ENCODE data around the gene MICAL1. TPM values are rescaled to one million over a fixed set of nuclear protein-coding genes. Genes with fewer than 3 reads are reported as not detected.

The MICAL1 gene
- total RNA-seq, 6 donors from 2014 or later: 61.7 to 268 (median 78.3) TPM

GRCh38 chr6:109478222-109478805 lies 22.7 kb upstream of the MICAL1 start:
- H3K4me1 ChIP-seq: peaks cover 45 to 63% (median 49%) of the 10 kb centered on the region in 4 donors
- no peaks in the 10 kb centered on the region for H3K27me3 ChIP-seq
- ATAC-seq (ENCODE audit: low FRiP score in 2 of 2) (no peak), DNase-seq (no peak)
- H3K27ac ChIP-seq: no peak overlapping the region
- H3K36me3 ChIP-seq: peaks cover 6 to 56% (median 31%) of the 10 kb centered on the region in 4 donors
- no peak overlapping the region for H3K4me3 ChIP-seq
- H3K9me3 ChIP-seq: no peaks in the 10 kb centered on the region
- WGBS, 2 donors: 86 to 95% methylated on average over 9 of the region's 9 CpGs
- TF ChIP-seq EP300 (IDR thresholded peaks at IDR 0.05) (no peak), CTCF (IDR thresholded peaks at IDR 0.05) (no peak), POLR2A (IDR thresholded peaks at IDR 0.05) (no peak), POLR2AphosphoS5 (IDR thresholded peaks at IDR 0.05) (no peak)

- H3K36me3 ChIP-seq: peaks cover 6 to 62% (median 35%) of the 10 kb centered on the region in 4 donors
- H3K4me1 ChIP-seq: peaks cover 45 to 61% (median 49%) of the 10 kb centered on the region in 4 donors
- H3K27ac ChIP-seq: no peak overlapping the region
Observed at GRCh38 chr6:109477725-109478124, 22.2 kb upstream of the MICAL1 start.

GRCh38 chr6:109477184-109477583 lies 21.6 kb upstream of the MICAL1 start:
- Histone ChIP-seq H3K27ac (no peak overlapping the region), H3K4me3 (no peak overlapping the region), H3K4me1 (peaks cover 42 to 58% (median 46%) of the 10 kb centered on the region in 4 donors), H3K36me3 (peaks cover 6 to 68% (median 40%) of the 10 kb centered on the region in 4 donors), H3K9me3 (no peaks in the 10 kb centered on the region), H3K27me3 (no peaks in the 10 kb centered on the region)
- TF ChIP-seq EP300 (IDR thresholded peaks at IDR 0.05) (no peak), CTCF (IDR thresholded peaks at IDR 0.05) (no peak), POLR2AphosphoS5 (IDR thresholded peaks at IDR 0.05) (no peak), POLR2A (IDR thresholded peaks at IDR 0.05) (no peak)
- ATAC-seq (ENCODE audit: low FRiP score in 2 of 2): no peak
- 91 to 98% methylated on average over 2 of the region's 2 CpGs for WGBS, 2 donors
- no peak for DNase-seq

More at GRCh38 chr6:109477725-109478124, 22.2 kb upstream of the MICAL1 start:
- WGBS, 2 donors: 70 to 77% methylated on average over 2 of the region's 2 CpGs
- no peak for DNase-seq
- no peaks in the 10 kb centered on the region for H3K27me3 ChIP-seq
- TF ChIP-seq POLR2AphosphoS5 (IDR thresholded peaks at IDR 0.05) (no peak), POLR2A (IDR thresholded peaks at IDR 0.05) (no peak), EP300 (IDR thresholded peaks at IDR 0.05) (no peak), CTCF (IDR thresholded peaks at IDR 0.05) (no peak)
- no peaks in the 10 kb centered on the region for H3K9me3 ChIP-seq
- ATAC-seq (ENCODE audit: low FRiP score in 2 of 2): no peak
- no peak overlapping the region for H3K4me3 ChIP-seq

- no peaks in the 10 kb centered on the region for H3K9me3 ChIP-seq
- H3K27me3 ChIP-seq: no peaks in the 10 kb centered on the region
- no peak for DNase-seq
- 79 to 82% methylated on average over 2 of the region's 2 CpGs for WGBS, 2 donors
- H3K27ac ChIP-seq: no peak overlapping the region
- H3K36me3 ChIP-seq: peaks cover 6 to 74% (median 54%) of the 10 kb centered on the region in 4 donors
- ATAC-seq (ENCODE audit: low FRiP score in 2 of 2): no peak
- H3K4me3 ChIP-seq: no peak overlapping the region
- TF ChIP-seq EP300 (IDR thresholded peaks at IDR 0.05): no peak
- TF ChIP-seq POLR2AphosphoS5 (IDR thresholded peaks at IDR 0.05): no peak
- no peak for TF ChIP-seq POLR2A (IDR thresholded peaks at IDR 0.05)
- no peak for TF ChIP-seq CTCF (IDR thresholded peaks at IDR 0.05)
- H3K4me1 ChIP-seq: peaks cover 27 to 44% (median 31%) of the 10 kb centered on the region in 4 donors
Observed at GRCh38 chr6:109475625-109476024, 20.1 kb upstream of the MICAL1 start.

- WGBS, 2 donors: 86 to 89% methylated on average over 4 of the region's 4 CpGs
- TF ChIP-seq EP300 (IDR thresholded peaks at IDR 0.05) (no peak), CTCF (IDR thresholded peaks at IDR 0.05) (no peak), POLR2A (IDR thresholded peaks at IDR 0.05) (no peak), POLR2AphosphoS5 (IDR thresholded peaks at IDR 0.05) (no peak)
- H3K27ac ChIP-seq: no peak overlapping the region
- H3K4me1 ChIP-seq: peaks cover 20 to 37% (median 24%) of the 10 kb centered on the region in 4 donors
- H3K4me3 ChIP-seq: no peak overlapping the region
- no peak for ATAC-seq (ENCODE audit: low FRiP score in 2 of 2)
- no peaks in the 10 kb centered on the region for H3K27me3 ChIP-seq
- H3K9me3 ChIP-seq: no peaks in the 10 kb centered on the region
- DNase-seq: no peak
- H3K36me3 ChIP-seq: peaks cover 6 to 77% (median 59%) of the 10 kb centered on the region in 4 donors
Observed at GRCh38 chr6:109474995-109475394, 19.4 kb upstream of the MICAL1 start.
